Caco-2 (cell line): Measurements from ENCODE around the gene SYCP2. TPM values are rescaled to one million over a fixed set of nuclear protein-coding genes. Genes with fewer than 3 reads are reported as not detected.

Experiments
- BruUV-seq: library from RNA; stranded (reverse); fragments of 400-500 nt; replicated peaks from 2 replicates; lab custom pipeline; 2021; lab: Mats Ljungman, UMichigan
- CTCF ChIA-PET: fragments of 300-600 bp; sonication (Branson Sonifier 250); formaldehyde crosslinking; loops from one replicate; lab custom pipeline; 2022; ENCODE audit warnings: antibody characterized with exemption; lab: Charles Lee
- POLR2A ChIA-PET: fragments of 300-600 bp; sonication (Branson Sonifier 250); formaldehyde crosslinking; loops from one replicate; lab custom pipeline; 2022; ENCODE audit warnings: antibody characterized with exemption; lab: Charles Lee
- DNase-seq, 2 experiments: peaks; one replicate each; pipeline versions ENCODE4 v3.0.0 to v3.0.0-alpha.2; 2020 to 2022
- H3K27me3 ChIP-seq: replicated peaks from 2 replicates; pipeline ENCODE4 v1.6.0; 2011; ENCODE audit warnings: low read length; ENCODE audit not compliant: control insufficient read depth, insufficient read depth
- H3K36me3 ChIP-seq: 2 replicates; pipeline ENCODE4 v1.5.1; 2011; ENCODE audit warnings: low read length; ENCODE audit not compliant: control insufficient read depth, insufficient read depth
- H3K4me1 ChIP-seq: fragments of 250-450 bp; sonication (Bioruptor Pico); 2 replicates; pipeline ENCODE4 v1.5.1; 2020; ENCODE audit warnings: mild to moderate bottlenecking
- H3K4me3 ChIP-seq: 2 replicates; pipeline ENCODE4 v1.5.1; 2011; ENCODE audit warnings: low read depth, mild to moderate bottlenecking, control low read depth, low read length
- H3K9me3 ChIP-seq: fragments of 250-450 bp; sonication (Bioruptor Pico); 2 replicates; pipeline ENCODE4 v1.5.1; 2020; ENCODE audit warnings: mild to moderate bottlenecking, moderate library complexity
- H3K27ac Mint-ChIP-seq: one replicate; pipeline ENCODE4 v1.8.0; 2022; ENCODE audit warnings: mixed read lengths; ENCODE audit not compliant: unreplicated experiment
- H3K27me3 Mint-ChIP-seq: one replicate; pipeline ENCODE4 v1.8.0; 2022; ENCODE audit warnings: mixed read lengths; ENCODE audit not compliant: insufficient read depth, unreplicated experiment
- H3K36me3 Mint-ChIP-seq: one replicate; pipeline ENCODE4 v1.8.0; 2022; ENCODE audit warnings: mild to moderate bottlenecking, mixed read lengths; ENCODE audit not compliant: insufficient read depth, unreplicated experiment
- H3K4me1 Mint-ChIP-seq: one replicate; pipeline ENCODE4 v1.8.0; 2022; ENCODE audit warnings: low read depth, mixed read lengths; ENCODE audit not compliant: unreplicated experiment
- H3K4me3 Mint-ChIP-seq: one replicate; pipeline ENCODE4 v1.8.0; 2022; ENCODE audit warnings: mild to moderate bottlenecking, moderate library complexity, mixed read lengths; ENCODE audit not compliant: unreplicated experiment
- H3K9me3 Mint-ChIP-seq: one replicate; pipeline ENCODE4 v1.8.0; 2022; ENCODE audit warnings: mixed read lengths; ENCODE audit not compliant: unreplicated experiment
- intact Hi-C: fragments of 100-400 bp; cut with micrococcal nuclease; formaldehyde crosslinking; loops from one replicate; pipeline ENCODE4 v1.10.0; 2022; ENCODE audit not compliant: unreplicated experiment
- total RNA-seq: library from RNA; stranded (reverse); gene quantifications from 2 replicates; pipeline ENCODE4 v1.2.3, GENCODE V29; 2022
- TF ChIP-seq, protein P1 (sequence below), 2 experiments: fragments of 200-600 bp in 1 of 2; IDR thresholded peaks; 1 replicate in 1 of 2; 2 replicates in 1 of 2; pipeline versions ENCODE4 v1.5.1 to v1.8.0; 2011 to 2022; ENCODE audit warnings: antibody characterized with exemption in 1 of 2, control low read depth in 1 of 2, inconsistent platforms in 1 of 2, low read depth in 1 of 2, low read length in 1 of 2, mild to moderate bottlenecking in 1 of 2, moderate library complexity in 1 of 2; ENCODE audit not compliant: insufficient read depth in 1 of 2, severe bottlenecking in 1 of 2, unreplicated experiment in 1 of 2

Gene SYCP2
- total RNA-seq, 1 experiment from 2014 or later, result 68.7 TPM

- Histone ChIP-seq H3K27me3 (no peaks in the 10 kb centered on the region), H3K4me3 (no peak overlapping the region), H3K9me3 (no peaks in the 10 kb centered on the region), H3K4me1 (peaks cover 13% of the 10 kb centered on the region), H3K36me3 (no peaks in the 10 kb centered on the region; the same call in 1 of the 2 replicates)
- Mint-ChIP-seq H3K9me3 (no peaks in the 10 kb centered on the region), H3K27ac (no peak overlapping the region), H3K27me3 (no peaks in the 10 kb centered on the region), H3K4me3 (peak overlapping the region; percentile 99), H3K4me1 (peaks cover 23% of the 10 kb centered on the region), H3K36me3 (peaks cover 54% of the 10 kb centered on the region)
- TF ChIP-seq, protein P1, sequence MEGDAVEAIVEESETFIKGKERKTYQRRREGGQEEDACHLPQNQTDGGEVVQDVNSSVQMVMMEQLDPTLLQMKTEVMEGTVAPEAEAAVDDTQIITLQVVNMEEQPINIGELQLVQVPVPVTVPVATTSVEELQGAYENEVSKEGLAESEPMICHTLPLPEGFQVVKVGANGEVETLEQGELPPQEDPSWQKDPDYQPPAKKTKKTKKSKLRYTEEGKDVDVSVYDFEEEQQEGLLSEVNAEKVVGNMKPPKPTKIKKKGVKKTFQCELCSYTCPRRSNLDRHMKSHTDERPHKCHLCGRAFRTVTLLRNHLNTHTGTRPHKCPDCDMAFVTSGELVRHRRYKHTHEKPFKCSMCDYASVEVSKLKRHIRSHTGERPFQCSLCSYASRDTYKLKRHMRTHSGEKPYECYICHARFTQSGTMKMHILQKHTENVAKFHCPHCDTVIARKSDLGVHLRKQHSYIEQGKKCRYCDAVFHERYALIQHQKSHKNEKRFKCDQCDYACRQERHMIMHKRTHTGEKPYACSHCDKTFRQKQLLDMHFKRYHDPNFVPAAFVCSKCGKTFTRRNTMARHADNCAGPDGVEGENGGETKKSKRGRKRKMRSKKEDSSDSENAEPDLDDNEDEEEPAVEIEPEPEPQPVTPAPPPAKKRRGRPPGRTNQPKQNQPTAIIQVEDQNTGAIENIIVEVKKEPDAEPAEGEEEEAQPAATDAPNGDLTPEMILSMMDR (IDR thresholded peaks at IDR 0.05; ENCODE audit: insufficient read depth in 1 of 2, low read depth in 1 of 2, low read length in 1 of 2, severe bottlenecking in 1 of 2, unreplicated experiment in 1 of 2), result no peak
- no TSS peak for BruUV-seq
- ChIA-PET POLR2A (no interaction called here), CTCF (no interaction called here)
- intact Hi-C loops, result loop anchor here (10.0 kb wide), 1 partner anchor 423 kb away; no protein-coding TSS in a partner anchor
- no peak for DNase-seq
Measured at GRCh38 chr20:59942245-59942644, 8.8 kb upstream of the SYCP2 start.

- Histone ChIP-seq H3K9me3 (no peaks in the 10 kb centered on the region), H3K4me3 (peak overlapping the region; percentile 75), H3K27me3 (no peaks in the 10 kb centered on the region), H3K36me3 (no peaks in the 10 kb centered on the region; the same call in 1 of the 2 replicates), H3K4me1 (peaks cover 13% of the 10 kb centered on the region)
- H3K27ac Mint-ChIP-seq, result peak overlapping the region; percentile 97
- no peaks in the 10 kb centered on the region for H3K27me3 Mint-ChIP-seq
- H3K36me3 Mint-ChIP-seq, result peaks cover 50% of the 10 kb centered on the region
- intact Hi-C loops, result loop anchor here (1.0 to 10.0 kb wide), 3 partner anchors 16 to 424 kb away; no protein-coding TSS in a partner anchor
- TF ChIP-seq, protein P1 (IDR thresholded peaks at IDR 0.05; ENCODE audit: insufficient read depth in 1 of 2, low read depth in 1 of 2, low read length in 1 of 2, severe bottlenecking in 1 of 2, unreplicated experiment in 1 of 2), result no peak
- ChIA-PET CTCF (interaction anchor here (0.9 to 2.4 kb wide), 10 partner anchors 8 to 157 kb away, joined by 3 to 31 read pairs (median 6); no protein-coding TSS in a partner anchor), POLR2A (interaction anchor here (1.1 to 1.3 kb wide), 4 partner anchors 16 to 30 kb away, joined by 3 to 5 read pairs (median 4); partner anchors contain the start of gene CDH26)
- DNase-seq, result no peak
- peaks cover 23% of the 10 kb centered on the region for H3K4me1 Mint-ChIP-seq
- H3K9me3 Mint-ChIP-seq, result no peaks in the 10 kb centered on the region
- no TSS peak for BruUV-seq
- H3K4me3 Mint-ChIP-seq, result peak overlapping the region; percentile 99
Measured at GRCh38 chr20:59940956-59941294, 7.5 kb upstream of the SYCP2 start.

GRCh38 chr20:59940129-59940955 is 6.9 kb upstream of the SYCP2 start, which contains the start of the genes FAM217B and PPP1R3D:
TSS of gene FAM217B (plus strand) at chr20:59940389. CDS start at chr20:59943944, 3,555 bp downstream.
TSS of gene PPP1R3D (minus strand) at chr20:59940305. CDS start at chr20:59939931, 374 bp downstream.
- Histone ChIP-seq H3K4me1 (peaks cover 13% of the 10 kb centered on the region), H3K27me3 (no peaks in the 10 kb centered on the region)
- H3K27me3 Mint-ChIP-seq, result no peaks in the 10 kb centered on the region

More at GRCh38 chr20:59940129-59940955, 6.9 kb upstream of the SYCP2 start, which contains the start of the genes FAM217B and PPP1R3D:
- Mint-ChIP-seq H3K27ac (peak within 1 kb of the TSS; percentile 97), H3K36me3 (peaks cover 45% of the 10 kb centered on the region), H3K9me3 (no peaks in the 10 kb centered on the region), H3K4me1 (peaks cover 24% of the 10 kb centered on the region), H3K4me3 (peak within 1 kb of the TSS; percentile 99)
- CTCF ChIA-PET, result interaction anchor here (0.6 to 2.4 kb wide), 18 partner anchors 8 to 157 kb away, joined by 3 to 31 read pairs (median 4); no protein-coding TSS in a partner anchor
- peak; percentile 99 to 100 for DNase-seq
- Histone ChIP-seq H3K36me3 (no peaks in the 10 kb centered on the region), H3K9me3 (no peaks in the 10 kb centered on the region), H3K4me3 (peak within 1 kb of the TSS; percentile 75)
- no TSS peak for BruUV-seq
- POLR2A ChIA-PET, result interaction anchor here (0.5 to 1.4 kb wide), 13 partner anchors 9 to 1247 kb away, joined by 3 to 14 read pairs (median 4); partner anchors contain the start of genes ATP5F1E and CDH26
- TF ChIP-seq, protein P1 (IDR thresholded peaks at IDR 0.05; ENCODE audit: insufficient read depth in 1 of 2, low read depth in 1 of 2, low read length in 1 of 2, severe bottlenecking in 1 of 2, unreplicated experiment in 1 of 2), result peak; percentile 41 to 50
- intact Hi-C loops, result loop anchor here (1.0 to 10.0 kb wide), 3 partner anchors 17 to 424 kb away; no protein-coding TSS in a partner anchor
